Fibroblast of skin of left biceps (primary cell): ENCODE results near the gene BEGAIN.
"Not testable (repeated sequence)": the region's sequence is repeated elsewhere in the genome, so short reads cannot be mapped to it uniquely, and the experiment has no call there.

Source experiments
- DNase-seq, 2 experiments: peaks; one replicate each; pipeline ENCODE4 v3.0.0-alpha.2; 2013; ENCODE audit warnings: low read depth in 2 of 2

BEGAIN gene

GRCh38 chr14:100523131-100523842 is 63.9 kb downstream of the BEGAIN start:
- no peak for DNase-seq

DNA sequence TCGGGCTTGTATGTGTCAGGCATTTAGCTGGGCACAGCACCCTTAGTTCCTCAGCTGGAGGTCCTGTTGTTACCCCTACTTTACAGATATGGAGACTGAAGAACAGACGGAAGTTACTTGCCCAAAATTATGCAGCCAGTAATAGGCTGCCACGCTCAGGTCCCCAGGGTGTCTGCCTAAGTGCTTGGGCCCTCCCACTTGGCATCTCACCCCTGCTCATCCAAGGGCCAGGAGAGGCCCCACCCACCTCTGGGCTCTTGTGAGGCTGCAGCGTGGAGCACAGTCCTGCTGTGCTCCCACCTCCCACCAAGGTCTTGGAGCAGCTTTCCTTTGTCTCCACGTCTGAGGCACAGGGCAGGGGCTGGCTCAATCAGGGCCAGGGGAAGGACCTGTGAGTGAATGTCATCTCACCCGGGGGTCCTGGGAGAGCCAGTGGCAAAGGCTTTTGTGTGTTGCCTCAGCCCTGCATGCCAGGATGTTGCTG is 64.6 kb downstream of the BEGAIN start:
- DNase-seq: no peak

GRCh38 chr14:100506053-100506452 is 81.2 kb downstream of the BEGAIN start:
- DNase-seq: not testable (repeated sequence)

- no peak for DNase-seq
These were observed 82.7 kb downstream of the BEGAIN start for GRCh38 chr14:100504372-100505078.

- DNase-seq: no peak
These were observed 84.0 kb downstream of the BEGAIN start for GRCh38 chr14:100503251-100503650.

DNA sequence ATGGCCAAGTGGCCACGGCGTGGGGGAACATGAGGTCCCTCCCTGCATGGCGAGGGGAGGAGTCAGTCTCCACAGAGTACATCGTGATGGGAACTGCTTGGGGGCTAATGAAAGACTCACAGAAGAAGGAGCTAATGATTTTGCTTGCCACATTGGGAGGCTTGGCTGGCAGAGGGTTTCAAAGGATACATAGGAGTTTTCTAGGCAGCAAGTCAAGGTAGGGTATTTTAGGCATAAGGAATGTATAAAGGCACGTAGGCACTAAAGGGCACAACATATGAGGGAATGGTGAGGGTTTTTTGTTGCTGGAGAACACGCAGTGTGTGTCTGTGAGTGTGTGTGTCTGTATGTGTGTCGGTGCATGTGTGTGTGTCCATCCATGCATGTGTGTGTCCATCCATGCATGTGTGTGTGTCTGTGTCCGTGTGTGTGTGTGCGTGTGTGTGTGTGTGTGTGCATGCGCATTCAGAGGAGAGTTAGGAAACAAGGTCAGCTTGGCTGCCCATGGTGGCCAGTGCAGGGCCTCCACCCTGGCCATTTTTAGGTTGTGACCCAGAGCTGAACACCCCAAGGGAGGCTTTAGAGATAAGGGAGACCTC is 84.5 kb downstream of the BEGAIN start:
- no peak for DNase-seq

DNA sequence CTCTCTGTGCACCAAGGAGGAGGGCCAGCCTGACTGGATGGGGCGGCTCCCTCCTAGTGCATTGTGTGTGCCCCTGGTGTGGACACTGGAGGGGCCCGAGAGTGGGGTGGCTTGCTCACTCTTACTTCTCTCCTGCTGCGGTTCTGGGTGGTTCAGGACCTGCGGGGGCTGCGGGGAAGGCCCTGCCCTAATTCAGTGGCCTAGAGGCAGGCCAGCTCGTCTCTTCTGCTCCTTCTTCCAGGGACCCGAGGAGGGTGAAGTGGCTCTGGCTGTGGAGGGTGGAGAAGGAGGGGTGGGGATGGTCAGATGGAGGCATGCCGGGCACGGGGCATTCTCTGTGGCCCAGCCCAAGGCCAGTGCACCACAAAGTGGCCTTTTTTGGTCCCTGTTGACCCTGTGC is 87.1 kb downstream of the BEGAIN start:
- DNase-seq: no peak

- DNase-seq: no peak
These were observed 89.1 kb downstream of the BEGAIN start for GRCh38 chr14:100498068-100498467.

DNA sequence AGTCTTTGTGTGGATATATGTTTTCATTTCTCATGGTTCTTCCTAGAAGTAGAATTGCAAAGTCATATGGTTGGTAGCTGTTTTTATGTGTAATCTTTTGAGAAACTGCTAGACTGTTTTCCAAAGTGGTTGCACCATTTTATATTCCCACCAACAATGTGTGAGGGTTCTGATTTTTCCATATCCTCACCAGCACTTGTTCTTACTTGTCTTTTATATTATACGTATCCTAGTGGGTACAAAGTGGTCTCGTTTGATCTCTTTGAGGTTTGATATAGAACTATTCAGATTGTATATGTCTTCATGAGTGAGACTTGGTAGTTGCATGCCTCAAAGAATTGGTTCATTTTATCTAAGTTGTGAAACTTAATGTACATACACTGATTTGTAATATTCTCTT is 91.3 kb downstream of the BEGAIN start:
- no peak for DNase-seq

- DNase-seq: no peak
These were observed 92.6 kb downstream of the BEGAIN start for GRCh38 chr14:100494645-100495044.

DNA sequence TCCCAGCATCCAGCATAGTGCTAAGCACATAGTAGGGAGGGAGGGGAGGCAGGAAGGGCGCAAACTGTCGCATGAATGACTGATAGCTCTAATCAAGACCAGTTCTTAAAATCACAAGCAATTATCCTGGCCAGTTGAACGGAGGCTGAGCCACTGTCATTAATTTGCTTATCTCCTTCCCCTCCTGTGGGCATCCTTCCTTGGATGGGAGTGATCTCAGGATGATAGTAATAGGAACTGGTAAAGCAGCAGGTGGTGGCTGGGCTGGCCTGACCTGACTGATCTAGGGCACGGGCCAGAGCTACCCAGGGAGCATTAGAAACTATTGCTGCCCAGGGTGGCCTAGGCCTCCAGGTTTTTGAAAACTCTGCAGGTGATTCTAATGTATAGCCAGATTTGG is 97.0 kb downstream of the BEGAIN start:
- DNase-seq: no peak

DNA sequence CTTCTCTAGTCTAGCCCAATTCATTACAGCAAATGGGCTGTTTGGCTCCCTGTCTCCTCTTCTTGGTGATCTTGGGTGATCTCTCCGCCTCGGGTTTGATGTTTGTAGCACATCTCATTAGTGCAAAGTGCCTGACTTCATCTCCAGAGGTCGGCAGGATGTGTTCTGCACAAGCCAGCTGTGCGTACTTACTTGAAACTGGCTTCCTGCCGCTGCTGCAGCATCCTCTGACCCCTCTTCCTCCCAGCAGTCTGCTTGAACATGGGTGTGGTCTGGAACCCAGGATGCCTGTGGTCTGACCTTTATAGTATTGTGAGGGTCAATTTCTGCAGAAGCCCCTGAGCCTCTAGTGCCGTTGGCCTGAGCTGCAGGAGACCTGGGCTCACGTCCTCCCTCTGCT is 99.2 kb downstream of the BEGAIN start:
- no peak for DNase-seq

GRCh38 chr14:100487304-100487703 is 99.9 kb downstream of the BEGAIN start:
- DNase-seq: no peak
